Esophagus squamous epithelium (tissue), 5 donors: ENCODE data around the gene ADGRF5. TPM values are rescaled to one million over a fixed set of nuclear protein-coding genes. Genes with fewer than 3 reads are reported as not detected.

Experiments used
- DNase-seq: peaks from one replicate; lab custom pipeline; 2025; lab: John Stamatoyannopoulos, UW
- H3K27ac ChIP-seq, 4 donors: fragments of 200-600 bp; sonication (generic); one replicate each; pipeline ENCODE4 v1.5.1; 2016 to 2019; ENCODE audit warnings: mild to moderate bottlenecking in 1 of 4
- H3K27me3 ChIP-seq, 4 donors: fragments of 200-600 bp; sonication (generic); 1 replicate in 3 of 4; 2 replicates in 1 of 4; pipeline versions ENCODE4 v1.5.1 to v1.6.0; 2017 to 2021; ENCODE audit warnings: antibody characterized with exemption in 1 of 4
- H3K36me3 ChIP-seq, 3 donors: fragments of 200-600 bp; sonication (generic); one replicate each; pipeline ENCODE4 v1.5.1; 2016 to 2019
- H3K4me1 ChIP-seq, 3 donors: fragments of 200-600 bp; sonication (generic); one replicate each; pipeline ENCODE4 v1.5.1; 2017 to 2019
- H3K4me3 ChIP-seq, 4 donors: fragments of 200-600 bp; sonication (generic); 1 replicate in 3 of 4; 2 replicates in 1 of 4; pipeline ENCODE4 v1.5.1; 2016 to 2019; ENCODE audit warnings: mild to moderate bottlenecking in 2 of 4, moderate library complexity in 1 of 4
- H3K9me3 ChIP-seq, 3 donors: fragments of 200-600 bp; sonication (generic); one replicate each; pipeline ENCODE4 v1.5.1; 2016 to 2019
- CTCF ChIP-seq, 6 experiments: fragments of 450-650 bp in 4 of 6; fragments of 200-600 bp in 2 of 6; sonication (generic) in 2 of 6; IDR thresholded peaks; one replicate each; pipeline ENCODE4 v1.5.1; 2016 to 2019; ENCODE audit warnings: antibody characterized with exemption in 6 of 6, mild to moderate bottlenecking in 4 of 6, moderate library complexity in 4 of 6
- POLR2A ChIP-seq, 4 donors: fragments of 450-650 bp; IDR thresholded peaks; one replicate each; pipeline ENCODE4 v1.6.1; 2017; ENCODE audit warnings: antibody characterized with exemption in 4 of 4, mild to moderate bottlenecking in 4 of 4, moderate library complexity in 3 of 4
- WGBS, 2 donors: methylation state at CpG; one replicate each; pipeline ENCODE4 v1.1.5; 2018; 5-methylcytosine and 5-hydroxymethylcytosine counted together
- intact Hi-C: fragments of 100-400 bp; cut with DNase I; formaldehyde crosslinking; loops from one replicate; pipeline ENCODE4 v1.15.0; 2022
- total RNA-seq, 4 donors: library from RNA; depleted of rRNA; stranded (reverse); fragments of >200 nt; gene quantifications; one replicate each; pipeline ENCODE4 v1.1.0, GENCODE V29; 2016
- donor health status: DM: yes; HTN: yes; CAD: no.

Gene ADGRF5
- total RNA-seq, 4 donors from 2014 or later, result 1.1 to 9.5 (median 4.0) TPM

GRCh38 chr6:46931416-46931815, 9.7 kb upstream of the ADGRF5 start:
- no peaks in the 10 kb centered on the region for H3K9me3 ChIP-seq
- no peaks in the 10 kb centered on the region for H3K36me3 ChIP-seq
- H3K4me3 ChIP-seq, result no peak overlapping the region
- 69 to 81% methylated on average over 2 of the region's 2 CpGs for WGBS, 2 donors
- TF ChIP-seq POLR2A (IDR thresholded peaks at IDR 0.05) (no peak), CTCF (IDR thresholded peaks at IDR 0.05) (no peak)
- H3K4me1 ChIP-seq, result no peaks in the 10 kb centered on the region
- no peak overlapping the region for H3K27ac ChIP-seq
- intact Hi-C loops, result no loop called here
- H3K27me3 ChIP-seq, result no peaks in the 10 kb centered on the region
- no peak for DNase-seq

- H3K36me3 ChIP-seq, result no peaks in the 10 kb centered on the region
- intact Hi-C loops, result no loop called here
- no peaks in the 10 kb centered on the region for H3K9me3 ChIP-seq
- no peaks in the 10 kb centered on the region for H3K27me3 ChIP-seq
- no peak overlapping the region for H3K27ac ChIP-seq
- H3K4me1 ChIP-seq, result peaks cover 0 to 5% (median 0%) of the 10 kb centered on the region in 3 donors
- WGBS, 2 donors, result 71 to 91% methylated on average over 2 of the region's 2 CpGs
- no peak for DNase-seq
- no peak for TF ChIP-seq CTCF (IDR thresholded peaks at IDR 0.05)
- TF ChIP-seq POLR2A (IDR thresholded peaks at IDR 0.05), result no peak
- no peak overlapping the region for H3K4me3 ChIP-seq
These were observed 8.6 kb upstream of the ADGRF5 start for GRCh38 chr6:46930331-46930730.

DNA sequence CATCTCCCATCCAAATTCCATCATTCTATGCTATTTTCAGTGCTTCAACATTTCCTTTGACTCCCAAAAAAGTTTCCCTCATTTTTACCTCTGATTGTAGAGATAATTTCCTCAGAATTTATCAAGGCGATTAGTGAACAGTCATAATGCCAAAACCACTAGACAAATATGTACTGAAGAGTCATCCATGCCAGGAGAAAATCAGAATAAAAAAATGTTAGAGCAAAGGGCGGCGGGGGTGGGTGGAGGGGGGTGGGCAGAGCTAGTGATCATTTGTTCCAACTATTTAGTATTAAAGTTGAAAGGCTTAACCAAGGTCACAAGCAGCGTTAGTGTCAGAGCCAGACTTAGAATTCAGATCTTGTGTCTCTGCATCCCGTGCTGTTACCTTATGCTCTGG, 5.3 kb upstream of the ADGRF5 start:
- Histone ChIP-seq H3K4me1 (peaks cover 0 to 5% (median 0%) of the 10 kb centered on the region in 3 donors), H3K36me3 (no peaks in the 10 kb centered on the region), H3K4me3 (no peak overlapping the region), H3K27me3 (no peaks in the 10 kb centered on the region), H3K27ac (peak overlapping the region in 1 of 4 donors; percentile 22), H3K9me3 (no peaks in the 10 kb centered on the region)
- 68 to 69% methylated on average over 5 of the region's 5 CpGs for WGBS, 2 donors
- intact Hi-C loops, result no loop called here
- no peak for DNase-seq
- TF ChIP-seq POLR2A (IDR thresholded peaks at IDR 0.05) (no peak), CTCF (IDR thresholded peaks at IDR 0.05) (no peak)

DNA sequence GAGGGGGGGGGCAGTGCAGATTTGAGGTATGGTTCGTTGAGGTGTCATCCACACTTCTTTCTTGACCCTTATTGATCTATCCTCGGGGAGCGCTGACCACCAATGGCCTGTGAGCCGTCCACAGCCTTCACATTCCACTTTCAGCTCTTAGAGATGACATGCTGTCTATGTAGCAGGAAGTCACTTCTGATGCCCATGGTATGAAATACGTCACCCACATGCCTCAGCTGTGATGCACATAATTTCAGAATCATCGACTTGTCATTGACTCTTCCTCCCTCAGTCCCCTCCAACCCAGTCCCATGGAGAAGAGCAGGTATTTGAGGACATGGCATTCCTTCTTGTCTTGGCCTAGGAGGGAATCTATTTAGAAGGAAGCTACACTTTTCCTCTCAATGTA, 4.7 kb upstream of the ADGRF5 start:
- no peaks in the 10 kb centered on the region for H3K27me3 ChIP-seq
- H3K4me3 ChIP-seq, result no peak overlapping the region
- TF ChIP-seq CTCF (IDR thresholded peaks at IDR 0.05) (no peak), POLR2A (IDR thresholded peaks at IDR 0.05) (no peak)
- H3K9me3 ChIP-seq, result no peaks in the 10 kb centered on the region
- H3K36me3 ChIP-seq, result no peaks in the 10 kb centered on the region
- peaks cover 0 to 5% (median 0%) of the 10 kb centered on the region in 3 donors for H3K4me1 ChIP-seq
- DNase-seq, result no peak
- H3K27ac ChIP-seq, result peak overlapping the region in 2 of 4 donors; percentile 19 to 22
- 52 to 83% methylated on average over 2 to 6 of the region's 6 CpGs for WGBS, 2 donors
- intact Hi-C loops, result no loop called here

- Histone ChIP-seq H3K9me3 (no peaks in the 10 kb centered on the region), H3K27ac (peak overlapping the region in 2 of 4 donors; percentile 19 to 39), H3K4me3 (no peak overlapping the region), H3K27me3 (no peaks in the 10 kb centered on the region), H3K36me3 (no peaks in the 10 kb centered on the region), H3K4me1 (peaks cover 0 to 5% (median 0%) of the 10 kb centered on the region in 3 donors)
- TF ChIP-seq POLR2A (IDR thresholded peaks at IDR 0.05), result no peak
- no peak for TF ChIP-seq CTCF (IDR thresholded peaks at IDR 0.05)
- 49 to 57% methylated on average over 6 of the region's 6 CpGs for WGBS, 2 donors
- DNase-seq, result no peak
- intact Hi-C loops, result no loop called here
These were observed 4.0 kb upstream of the ADGRF5 start for GRCh38 chr6:46925563-46926253.
